GM19238 (cell line): ENCODE measurements around the gene DDX51.
A peak's percentile ranks its signal among the peaks of the same experiment; 100 is the strongest.

Experiments used
- DNase-seq: peaks from one replicate; pipeline ENCODE4 v3.0.0; 2011; ENCODE audit warnings: low spot score; ENCODE audit not compliant: insufficient read length

DDX51 gene, protein sequence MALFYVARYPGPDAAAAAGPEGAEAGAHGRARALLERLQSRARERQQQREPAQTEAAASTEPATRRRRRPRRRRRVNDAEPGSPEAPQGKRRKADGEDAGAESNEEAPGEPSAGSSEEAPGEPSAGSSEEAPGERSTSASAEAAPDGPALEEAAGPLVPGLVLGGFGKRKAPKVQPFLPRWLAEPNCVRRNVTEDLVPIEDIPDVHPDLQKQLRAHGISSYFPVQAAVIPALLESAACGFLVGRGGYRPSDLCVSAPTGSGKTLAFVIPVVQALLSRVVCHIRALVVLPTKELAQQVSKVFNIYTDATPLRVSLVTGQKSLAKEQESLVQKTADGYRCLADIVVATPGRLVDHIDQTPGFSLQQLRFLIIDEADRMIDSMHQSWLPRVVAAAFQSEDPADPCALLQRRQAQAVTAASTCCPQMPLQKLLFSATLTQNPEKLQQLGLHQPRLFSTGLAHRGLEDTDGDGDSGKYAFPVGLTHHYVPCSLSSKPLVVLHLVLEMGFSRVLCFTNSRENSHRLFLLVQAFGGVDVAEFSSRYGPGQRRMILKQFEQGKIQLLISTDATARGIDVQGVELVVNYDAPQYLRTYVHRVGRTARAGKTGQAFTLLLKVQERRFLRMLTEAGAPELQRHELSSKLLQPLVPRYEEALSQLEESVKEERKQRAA

DNA sequence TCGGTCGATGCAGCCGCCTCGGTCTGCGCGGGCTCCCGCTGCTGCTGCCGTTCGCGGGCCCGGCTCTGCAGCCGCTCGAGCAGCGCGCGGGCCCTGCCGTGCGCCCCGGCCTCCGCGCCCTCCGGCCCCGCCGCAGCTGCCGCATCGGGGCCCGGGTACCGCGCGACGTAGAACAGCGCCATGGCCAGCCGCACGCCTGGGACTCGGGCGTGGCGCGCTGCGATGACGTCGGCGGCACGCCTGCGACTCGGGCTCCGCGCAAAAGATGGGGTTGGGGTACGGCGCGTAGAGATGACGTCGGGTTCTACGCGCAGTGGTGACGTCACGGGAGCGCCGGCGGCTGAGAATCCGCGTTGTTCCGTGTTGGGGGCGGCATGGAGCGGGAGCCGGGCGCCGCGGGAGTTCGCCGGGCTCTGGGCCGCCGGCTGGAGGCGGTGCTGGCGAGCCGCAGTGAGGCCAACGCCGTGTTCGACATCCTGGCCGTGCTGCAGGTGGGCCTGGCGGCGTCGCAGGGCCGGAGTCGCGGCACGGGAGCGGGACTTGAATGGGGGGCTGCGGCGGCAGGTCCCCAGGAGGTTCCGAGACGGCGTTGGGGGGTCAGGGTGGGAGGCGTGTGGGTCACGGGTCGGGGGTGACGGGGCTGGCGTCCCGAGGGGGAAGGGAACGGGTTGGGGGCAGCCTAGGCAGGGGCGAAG lies at the start of gene DDX51, which contains the start of gene NOC4L:
TSS of gene DDX51 (minus strand) at position 205 of the 695 bp plus-strand sequence. CDS start at position 182, 23 bp downstream.
TSS of gene NOC4L (plus strand) at position 343 of the 695 bp plus-strand sequence. CDS start at position 375, 32 bp downstream.
- DNase-seq: peak; percentile 98

DNA sequence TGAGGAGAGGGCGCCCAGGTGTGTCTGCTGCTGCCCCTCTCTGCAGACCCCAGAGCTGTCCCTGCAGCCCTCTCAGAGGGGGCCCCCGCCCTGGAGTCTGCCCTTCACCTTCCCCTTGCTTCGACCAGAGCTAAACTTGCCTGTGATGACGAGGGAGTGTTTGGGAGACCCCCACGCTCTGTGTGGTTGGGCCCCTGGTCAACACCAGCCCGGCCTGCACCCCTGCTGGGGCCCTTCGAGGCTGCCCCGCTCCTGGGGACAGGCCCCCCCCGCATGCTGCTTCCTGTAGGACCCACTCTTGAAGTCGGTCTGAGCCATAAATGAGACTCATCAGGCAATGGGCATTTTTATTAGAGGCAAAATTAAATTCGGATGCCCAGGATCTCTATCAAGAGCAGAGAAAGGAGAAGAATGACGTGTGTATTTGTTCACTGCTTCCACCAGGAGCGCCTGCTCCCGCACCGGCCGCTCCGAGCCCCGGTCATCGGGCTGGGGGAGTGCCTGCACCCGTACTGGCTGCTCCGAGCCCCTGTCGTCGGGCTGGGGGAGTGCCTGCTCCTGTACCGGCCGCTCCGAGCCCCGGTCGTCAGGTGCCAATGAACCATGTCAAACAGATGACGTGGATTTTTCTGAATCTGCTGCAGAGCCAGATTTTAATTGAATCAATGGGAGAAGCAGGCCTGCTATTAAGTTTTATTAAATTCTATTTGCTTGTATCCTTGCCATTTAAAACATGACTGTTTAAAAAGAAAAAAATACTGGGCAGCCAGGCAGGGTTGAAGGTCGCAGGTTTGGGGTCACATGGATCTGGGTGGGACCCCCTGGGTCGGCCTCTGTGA lies 47.8 kb upstream of the DDX51 start:
- DNase-seq: no peak

DNA sequence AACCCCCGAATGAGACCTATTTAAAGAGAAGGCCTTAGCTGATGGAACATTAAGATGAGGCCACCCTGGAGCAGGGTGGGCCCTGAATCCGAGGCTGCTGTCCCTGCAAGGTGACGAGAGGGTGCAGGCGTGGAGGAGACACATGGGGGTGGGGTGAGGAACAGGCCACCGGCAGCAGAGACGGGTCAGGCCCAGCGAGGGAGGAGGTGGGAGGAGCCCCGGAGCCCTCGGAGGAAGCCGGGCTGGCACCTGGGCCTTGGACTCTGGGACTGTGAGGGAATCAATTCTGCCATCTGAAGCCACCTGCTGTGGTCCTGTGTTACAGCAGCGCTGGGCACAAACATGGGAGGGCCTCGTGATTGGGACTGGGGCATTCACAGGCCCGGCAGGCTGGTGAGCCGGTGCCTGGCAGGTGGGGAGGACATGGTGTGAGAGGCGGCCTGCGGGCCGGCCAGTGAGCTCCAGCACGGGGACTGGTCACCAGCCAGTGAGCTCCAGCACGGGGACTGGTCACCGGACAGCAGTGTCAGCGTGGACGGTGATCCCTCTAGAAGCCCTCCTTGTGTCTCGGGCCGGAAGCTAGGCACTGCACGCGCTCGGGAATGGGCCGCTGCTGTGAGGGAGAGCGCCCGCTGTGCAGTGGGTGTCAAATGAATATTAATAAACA lies 46.8 kb upstream of the DDX51 start:
- no peak for DNase-seq

- no peak for DNase-seq
Measured at GRCh38 chr12:132190012-132190755, 46.1 kb upstream of the DDX51 start.

DNA sequence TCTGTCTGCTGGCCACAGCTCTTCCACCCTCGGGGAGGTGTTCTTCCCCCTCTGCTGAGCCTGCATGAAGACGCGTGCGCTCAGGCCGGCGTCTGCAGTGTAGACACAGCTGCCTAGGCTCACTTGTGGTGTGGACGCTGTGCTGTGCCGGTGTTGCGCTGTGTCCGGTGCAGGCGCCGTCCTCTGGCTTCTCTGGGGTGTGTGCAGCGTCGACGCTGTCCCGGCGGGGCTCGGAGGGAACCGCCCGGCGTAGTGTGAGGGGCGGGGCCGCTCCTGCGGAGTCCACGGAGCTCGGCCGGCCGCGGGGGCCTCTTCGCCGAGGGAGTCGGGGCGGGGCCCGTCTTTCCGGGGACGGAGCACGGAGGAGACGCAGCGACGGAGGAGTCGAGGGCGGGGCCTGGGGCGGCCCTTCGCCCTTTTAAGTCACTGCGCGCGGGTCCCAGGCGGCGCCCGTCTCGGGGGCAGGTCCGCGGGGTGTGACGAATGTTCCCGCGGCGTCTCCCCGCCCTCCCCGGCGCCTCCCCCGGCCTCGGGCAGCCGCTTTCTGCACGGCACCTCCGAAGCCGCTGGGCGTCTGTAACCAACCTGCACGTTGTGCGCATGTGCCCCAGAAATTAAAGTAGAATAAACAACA lies 45.4 kb upstream of the DDX51 start:
- peak; percentile 93 for DNase-seq

GRCh38 chr12:132188916-132189325 lies 44.8 kb upstream of the DDX51 start:
- DNase-seq: no peak

- DNase-seq: no peak
Measured at GRCh38 chr12:132188451-132188901, 44.4 kb upstream of the DDX51 start.

- no peak for DNase-seq
Measured at GRCh38 chr12:132187646-132188450, 43.7 kb upstream of the DDX51 start.

GRCh38 chr12:132186857-132187620 lies 42.9 kb upstream of the DDX51 start:
- DNase-seq: no peak

GRCh38 chr12:132186208-132186856 lies 42.2 kb upstream of the DDX51 start:
- no peak for DNase-seq

- no peak for DNase-seq
Measured at GRCh38 chr12:132185705-132186104, 41.6 kb upstream of the DDX51 start.

DNA sequence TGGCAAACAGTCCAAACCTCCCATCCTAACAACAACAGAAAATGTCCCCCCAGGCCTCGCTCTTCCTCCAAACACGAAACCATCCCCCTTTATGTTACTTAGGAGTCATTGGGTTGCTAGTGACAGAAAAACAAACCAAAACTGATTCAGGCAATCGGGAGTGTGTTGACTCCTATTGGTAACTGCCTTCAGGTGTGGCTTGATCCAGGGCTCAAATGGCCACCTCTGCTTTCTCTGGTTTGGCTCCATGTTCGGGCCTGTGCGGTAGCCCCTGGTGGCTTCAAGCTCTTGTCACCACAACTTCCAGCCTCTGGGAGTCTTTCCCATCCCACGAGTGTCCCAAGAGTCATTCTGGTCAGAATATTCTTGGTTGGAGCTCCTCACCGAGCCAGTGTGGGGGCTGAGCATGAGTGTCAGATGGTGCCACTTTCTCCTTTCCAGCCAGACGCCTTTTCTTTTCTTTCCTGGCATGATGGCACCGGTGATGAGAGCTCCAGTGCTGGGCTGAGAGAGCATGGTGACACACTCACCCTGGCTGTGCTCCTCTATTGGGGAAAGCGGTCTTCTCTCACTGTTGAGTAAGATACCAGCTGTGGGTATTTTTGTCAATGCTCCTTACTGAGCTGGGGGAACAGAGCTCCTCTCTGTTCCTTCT lies 38.7 kb upstream of the DDX51 start:
- DNase-seq: no peak

GRCh38 chr12:132182206-132182710 lies 38.1 kb upstream of the DDX51 start:
- DNase-seq: no peak

DNA sequence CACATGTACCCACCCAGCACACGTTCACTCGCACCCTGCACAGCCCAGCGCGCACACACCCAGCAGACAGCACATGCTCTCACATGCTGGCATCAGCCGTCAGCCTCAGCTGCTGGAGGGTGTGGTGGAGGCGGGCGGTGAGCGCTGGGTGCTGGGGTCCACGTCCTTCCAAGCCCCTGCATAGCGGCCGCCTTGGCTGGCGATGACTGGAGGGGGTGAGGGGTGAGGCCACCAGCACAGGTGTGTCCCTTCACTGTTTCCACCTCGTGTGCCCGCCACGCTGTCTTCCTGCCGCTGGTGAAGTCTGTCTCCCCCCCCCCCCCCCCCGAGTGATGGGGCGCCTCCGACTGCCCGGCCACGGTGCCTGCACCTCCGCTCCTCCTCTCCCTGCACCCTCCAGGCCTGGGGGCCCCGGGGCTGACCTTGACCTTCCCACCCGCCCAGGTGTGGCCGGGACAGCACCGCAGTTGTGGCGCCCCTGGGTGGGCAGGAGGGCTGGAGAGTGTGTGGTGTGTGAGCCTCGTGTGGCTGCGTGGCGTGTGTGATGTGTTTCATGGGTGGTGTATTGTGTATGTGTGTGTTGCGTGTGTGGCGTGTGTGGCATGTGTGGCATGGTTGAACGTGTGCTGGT lies 37.6 kb upstream of the DDX51 start:
- no peak for DNase-seq

DNA sequence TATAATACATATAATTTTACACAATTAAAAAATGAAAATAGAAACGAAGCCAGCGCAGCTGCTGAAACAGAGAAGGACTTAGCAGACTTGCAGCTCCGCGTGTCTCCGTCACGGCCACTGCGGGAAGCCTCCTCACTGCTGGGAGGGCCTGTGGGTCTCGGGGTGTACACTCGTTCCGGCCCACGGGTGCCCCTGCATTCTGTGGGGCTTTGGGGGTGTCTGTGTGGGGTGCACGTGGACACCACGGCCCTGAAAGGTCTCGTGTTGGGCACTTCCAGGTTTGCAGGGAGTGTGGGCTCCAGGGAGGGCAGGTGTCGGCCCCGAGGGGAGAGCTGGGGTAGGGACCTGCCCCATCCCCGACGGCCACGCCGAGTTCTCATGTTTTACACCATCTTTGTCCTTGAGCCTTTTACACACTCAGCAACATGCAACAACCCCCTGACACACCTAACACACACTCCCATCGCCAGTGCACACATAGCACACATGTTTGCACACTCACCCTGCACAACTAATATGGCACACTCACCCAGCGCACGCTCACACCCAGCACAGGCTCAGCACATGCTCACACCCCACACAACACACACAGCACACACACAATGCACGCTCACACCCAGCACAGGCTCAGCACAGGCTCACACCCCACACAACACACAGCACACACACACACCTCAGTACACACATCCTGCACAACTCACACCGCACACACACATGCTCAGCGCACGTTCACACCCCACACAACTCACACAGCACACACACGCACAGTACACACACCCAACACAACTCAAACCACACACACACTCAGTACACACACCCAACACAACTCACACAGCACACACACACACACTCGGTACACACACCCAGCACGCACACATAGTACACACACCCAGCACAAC lies 36.8 kb upstream of the DDX51 start:
- no peak for DNase-seq
